HL-60 (cell line): Measurements from ENCODE around the gene BCAS3.

ENCODE experiments used
- CTCF ChIP-seq: IDR thresholded peaks from one replicate; pipeline ENCODE4 v1.5.1; 2011; ENCODE audit warnings: low read length, control low read depth, inconsistent platforms; ENCODE audit not compliant: insufficient read depth
- GABPA ChIP-seq: IDR thresholded peaks from 2 replicates; pipeline ENCODE4 v1.6.1; 2012; ENCODE audit warnings: low read depth
- POLR2AphosphoS5 ChIP-seq: IDR thresholded peaks from 2 replicates; pipeline ENCODE4 v1.6.1; 2012; ENCODE audit warnings: low read depth

- no peak for TF ChIP-seq CTCF
- TF ChIP-seq POLR2AphosphoS5, result no peak
- TF ChIP-seq GABPA, result no peak
Observed at GRCh38 chr17:61294777-61295176, 617.1 kb downstream of the BCAS3 start.
